Sigmoid colon (tissue), 4 donors: ENCODE results near the gene HECTD4.

Experiments used
- CTCF ChIP-seq, 4 experiments: fragments of 450-650 bp in 3 of 4; fragments of 200-600 bp in 1 of 4; IDR thresholded peaks; one replicate each; pipeline ENCODE4 v1.5.1; 2016 to 2019; ENCODE audit warnings: antibody characterized with exemption in 4 of 4, mild to moderate bottlenecking in 3 of 4, moderate library complexity in 2 of 4
- EP300 ChIP-seq, 4 donors: sonication (generic); formaldehyde crosslinking; IDR thresholded peaks; one replicate each; pipeline ENCODE4 v1.6.1; 2017; ENCODE audit warnings: antibody characterized with exemption in 4 of 4
- POLR2A ChIP-seq, 2 donors: fragments of 450-650 bp; IDR thresholded peaks; one replicate each; pipeline ENCODE4 v1.6.1; 2016; ENCODE audit warnings: antibody characterized with exemption in 2 of 2, mild to moderate bottlenecking in 2 of 2, moderate library complexity in 2 of 2
- POLR2AphosphoS5 ChIP-seq, 4 donors: sonication (generic); formaldehyde crosslinking; IDR thresholded peaks; one replicate each; pipeline ENCODE4 v1.6.1; 2017; ENCODE audit warnings: antibody characterized with exemption in 4 of 4

GRCh38 chr12:112214064-112214463 is 168.2 kb downstream of the HECTD4 start:
- no peak for TF ChIP-seq EP300 (IDR thresholded peaks at IDR 0.05)
- no peak for TF ChIP-seq CTCF (IDR thresholded peaks at IDR 0.05)
- no peak for TF ChIP-seq POLR2A (IDR thresholded peaks at IDR 0.05)
- no peak for TF ChIP-seq POLR2AphosphoS5 (IDR thresholded peaks at IDR 0.05)
